ENCODE data around the gene SLC22A7. TPM values are rescaled to one million over a fixed set of nuclear protein-coding genes. Genes with fewer than 3 reads are reported as not detected.

The SLC22A7 gene
- total RNA-seq, 2 donors from 2014 or later: not detected

- peak; percentile 95 for DNase-seq
- Histone ChIP-seq H3K9ac (ENCODE audit: extremely low read depth, low read length, poor library complexity, severe bottlenecking) (no peak overlapping the region), H3K27me3 (ENCODE audit: control insufficient read depth, insufficient read depth, low read length, poor library complexity, severe bottlenecking) (peaks cover 4% of the 10 kb centered on the region), H3K36me3 (ENCODE audit: control insufficient read depth, insufficient read depth, low read length) (no peaks in the 10 kb centered on the region), H3K27ac (ENCODE audit: low read depth, low read length) (no peak overlapping the region), H3K4me1 (ENCODE audit: control insufficient read depth, insufficient read depth, low read length) (peaks cover 8% of the 10 kb centered on the region), H3K9me3 (ENCODE audit: control insufficient read depth, low read length) (no peaks in the 10 kb centered on the region), H3K4me3 (ENCODE audit: low read length) (no peak overlapping the region)
- WGBS, 2 experiments (ENCODE audit: insufficient coverage in 1 of 2, insufficient read length in 1 of 2): 50 to 61% methylated on average over 4 to 12 of the region's 12 CpGs
- H3K4me3 Mint-ChIP-seq: no peak overlapping the region
- H3K9me3 Mint-ChIP-seq: no peaks in the 10 kb centered on the region
- peak overlapping the region; percentile 0 for H3K27ac Mint-ChIP-seq
- TF ChIP-seq CTCF (conservative IDR thresholded peaks at IDR 0.05): peak; percentile 88
- peaks cover 34% of the 10 kb centered on the region for H3K4me1 Mint-ChIP-seq
- H3K36me3 Mint-ChIP-seq (ENCODE audit: low read depth): no peaks in the 10 kb centered on the region
- H3K27me3 Mint-ChIP-seq (ENCODE audit: insufficient read depth): peaks cover 6% of the 10 kb centered on the region
These were observed 34.5 kb upstream of the SLC22A7 start for GRCh38 chr6:43263314-43264178.

GRCh38 chr6:43264599-43265145 lies 33.4 kb upstream of the SLC22A7 start:
- H3K9ac ChIP-seq (ENCODE audit: extremely low read depth, low read length, poor library complexity, severe bottlenecking): no peak overlapping the region
- H3K27ac Mint-ChIP-seq: no peak overlapping the region
- no peak overlapping the region for H3K4me3 Mint-ChIP-seq

DNA sequence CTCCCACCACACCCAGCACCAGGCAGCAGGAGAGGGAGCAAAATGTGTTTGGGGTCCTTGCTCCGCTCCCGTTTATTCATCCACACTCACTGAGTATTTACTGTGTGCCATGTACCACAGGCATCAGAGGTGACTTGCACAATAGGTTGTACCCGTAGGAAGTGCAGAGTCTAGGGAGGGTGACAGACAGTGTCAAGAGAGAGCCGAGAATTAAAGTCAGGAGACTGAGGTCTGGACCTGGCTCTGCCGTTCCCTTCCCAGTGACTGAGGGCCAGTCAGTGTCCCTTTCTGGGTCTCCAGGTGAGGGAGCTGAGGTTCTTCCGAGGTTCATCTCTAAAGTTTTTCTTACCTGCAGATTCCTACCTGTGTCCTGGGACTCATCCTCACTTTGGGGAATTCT lies 32.5 kb upstream of the SLC22A7 start:
- Histone ChIP-seq H3K27me3 (ENCODE audit: control insufficient read depth, insufficient read depth, low read length, poor library complexity, severe bottlenecking) (peaks cover 12% of the 10 kb centered on the region), H3K9me3 (ENCODE audit: control insufficient read depth, low read length) (no peaks in the 10 kb centered on the region), H3K9ac (ENCODE audit: extremely low read depth, low read length, poor library complexity, severe bottlenecking) (no peak overlapping the region), H3K36me3 (ENCODE audit: control insufficient read depth, insufficient read depth, low read length) (no peaks in the 10 kb centered on the region), H3K4me1 (ENCODE audit: control insufficient read depth, insufficient read depth, low read length) (peaks cover 9% of the 10 kb centered on the region), H3K27ac (ENCODE audit: low read depth, low read length) (no peak overlapping the region), H3K4me3 (ENCODE audit: low read length) (no peak overlapping the region)
- TF ChIP-seq CTCF (conservative IDR thresholded peaks at IDR 0.05): peak; percentile 47
- DNase-seq: no peak
- 81 to 84% methylated on average over 6 of the region's 6 CpGs for WGBS, 2 experiments (ENCODE audit: insufficient coverage in 1 of 2, insufficient read length in 1 of 2)
- Mint-ChIP-seq H3K9me3 (no peaks in the 10 kb centered on the region), H3K4me3 (no peak overlapping the region), H3K27me3 (ENCODE audit: insufficient read depth) (peaks cover 20% of the 10 kb centered on the region), H3K27ac (no peak overlapping the region), H3K36me3 (ENCODE audit: low read depth) (no peaks in the 10 kb centered on the region), H3K4me1 (peaks cover 49% of the 10 kb centered on the region)

More at GRCh38 chr6:43264599-43265145, 33.4 kb upstream of the SLC22A7 start:
- peaks cover 12% of the 10 kb centered on the region for H3K27me3 ChIP-seq (ENCODE audit: control insufficient read depth, insufficient read depth, low read length, poor library complexity, severe bottlenecking)
- DNase-seq: no peak
- WGBS, 2 experiments (ENCODE audit: insufficient coverage in 1 of 2, insufficient read length in 1 of 2): 86 to 90% methylated on average over 5 of the region's 5 CpGs
- Mint-ChIP-seq H3K36me3 (ENCODE audit: low read depth) (no peaks in the 10 kb centered on the region), H3K4me1 (peaks cover 41% of the 10 kb centered on the region), H3K27me3 (ENCODE audit: insufficient read depth) (peaks cover 13% of the 10 kb centered on the region), H3K9me3 (no peaks in the 10 kb centered on the region)
- no peaks in the 10 kb centered on the region for H3K36me3 ChIP-seq (ENCODE audit: control insufficient read depth, insufficient read depth, low read length)
- H3K9me3 ChIP-seq (ENCODE audit: control insufficient read depth, low read length): no peaks in the 10 kb centered on the region
- no peak overlapping the region for H3K4me3 ChIP-seq (ENCODE audit: low read length)
- H3K4me1 ChIP-seq (ENCODE audit: control insufficient read depth, insufficient read depth, low read length): peaks cover 9% of the 10 kb centered on the region
- H3K27ac ChIP-seq (ENCODE audit: low read depth, low read length): no peak overlapping the region
- no peak for TF ChIP-seq CTCF (conservative IDR thresholded peaks at IDR 0.05)

Data from endodermal cell (in vitro differentiated cells).